ENCODE measurements around the gene JMJD6.

DNA sequence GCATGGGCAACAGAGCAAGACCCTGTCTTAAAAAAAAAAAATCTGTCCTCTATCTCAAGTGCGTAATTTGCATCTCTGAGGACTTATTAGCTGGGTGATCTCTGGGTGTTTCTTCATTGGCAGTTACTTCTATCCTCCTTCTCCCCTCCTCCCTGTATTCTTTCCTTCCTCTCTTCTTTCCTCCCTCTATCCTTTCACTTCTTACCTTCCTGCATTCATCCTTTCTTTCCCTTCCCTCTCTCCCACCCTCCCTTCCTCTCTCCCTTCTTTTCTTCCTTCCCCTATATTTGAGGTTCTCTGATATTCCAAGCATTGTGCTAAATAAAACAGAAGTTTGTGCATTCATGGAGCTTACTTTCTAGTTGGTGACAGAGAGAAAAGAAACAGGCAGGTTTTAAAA is 22.3 kb upstream of the JMJD6 start:
- TF ChIP-seq GATA2 (IDR thresholded peaks at IDR 0.05; ENCODE audit: low read depth, low read length) (no peak), GATA3 (IDR thresholded peaks at IDR 0.05; ENCODE audit: low read depth, low read length) (no peak)

All from SH-SY5Y (cell line).